GM12891 (cell line): ENCODE data around the gene RNF220.
"Not testable (repeated sequence)": the region's sequence is repeated elsewhere in the genome, so short reads cannot be mapped to it uniquely, and the experiment has no call there.

ENCODE experiments used
- DNase-seq: peaks from one replicate; pipeline ENCODE4 v3.0.0; 2011; ENCODE audit warnings: low spot score; ENCODE audit not compliant: insufficient read length
- FAIRE-seq: peaks from 2 replicates; lab custom pipeline; 2011; peaks lifted over from hg19 to GRCh38; lab: Jason Lieb, UNC
- PAX5 ChIP-seq: IDR thresholded peaks from 2 replicates; pipeline ENCODE4 v1.6.1; 2011; ENCODE audit warnings: low read length, moderate library complexity, mild to moderate bottlenecking; ENCODE audit not compliant: insufficient read depth, severe bottlenecking
- POLR2A ChIP-seq: IDR thresholded peaks from 2 replicates; pipeline ENCODE4 v1.6.1; 2011; ENCODE audit warnings: low read depth, low read length, control low read depth
- POLR2AphosphoS5 ChIP-seq: IDR thresholded peaks from 2 replicates; pipeline ENCODE4 v1.6.1; 2011; ENCODE audit warnings: low read depth, low read length, control low read depth
- POU2F2 ChIP-seq: IDR thresholded peaks from 2 replicates; pipeline ENCODE4 v1.6.1; 2011; ENCODE audit warnings: low read depth, mild to moderate bottlenecking, control low read depth, low read length, moderate library complexity
- SPI1 ChIP-seq: IDR thresholded peaks from 2 replicates; pipeline ENCODE4 v1.6.1; 2011; ENCODE audit warnings: low read depth, low read length, control low read depth
- TAF1 ChIP-seq: IDR thresholded peaks from 2 replicates; pipeline ENCODE4 v1.6.1; 2011; ENCODE audit warnings: low read depth, low read length, control low read depth

Gene RNF220

DNA sequence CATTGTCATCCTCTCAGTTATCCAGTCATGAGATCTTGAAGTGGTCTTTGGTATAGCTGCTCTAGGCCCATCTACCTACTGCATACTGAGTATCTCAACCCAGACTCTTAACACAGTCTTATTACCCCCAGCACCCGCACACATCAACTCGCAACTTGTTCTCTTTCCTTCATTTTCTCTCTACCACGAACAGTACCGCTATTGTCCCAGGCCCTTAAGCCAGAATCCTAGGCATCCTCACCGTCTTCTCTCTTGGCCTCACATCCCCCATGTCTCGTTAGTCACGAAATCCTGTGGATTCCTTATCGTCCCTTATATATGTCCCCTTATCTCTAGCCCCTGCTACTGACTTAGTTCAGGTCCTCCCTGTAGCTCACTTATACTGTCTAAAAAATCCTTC, 142.8 kb downstream of the RNF220 start:
- DNase-seq: no peak
- FAIRE-seq: no peak
- TF ChIP-seq POLR2AphosphoS5 (no peak), POU2F2 (no peak), SPI1 (no peak), POLR2A (no peak), PAX5 (no peak), TAF1 (no peak)

DNA sequence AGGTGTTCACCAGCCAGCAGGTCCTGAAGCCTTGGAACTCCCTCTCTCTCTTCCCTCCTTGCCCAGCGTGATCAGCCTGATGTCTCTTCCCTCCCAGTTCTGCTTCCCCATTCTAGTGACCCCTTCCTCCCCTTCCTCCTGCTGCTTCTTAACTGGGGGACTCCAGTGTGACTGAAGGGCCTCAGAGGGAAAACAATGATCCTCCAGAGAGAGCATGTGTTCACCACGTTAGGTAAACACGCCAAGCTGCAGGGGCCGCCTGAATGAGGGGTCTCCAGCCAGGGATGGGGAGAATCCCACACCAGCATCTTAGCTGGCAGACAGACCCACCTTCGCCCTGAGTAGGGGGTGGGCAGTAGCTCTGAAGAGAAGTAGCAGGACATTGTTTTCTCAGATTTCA, 144.5 kb downstream of the RNF220 start:
- FAIRE-seq (no peak), DNase-seq (no peak)

DNA sequence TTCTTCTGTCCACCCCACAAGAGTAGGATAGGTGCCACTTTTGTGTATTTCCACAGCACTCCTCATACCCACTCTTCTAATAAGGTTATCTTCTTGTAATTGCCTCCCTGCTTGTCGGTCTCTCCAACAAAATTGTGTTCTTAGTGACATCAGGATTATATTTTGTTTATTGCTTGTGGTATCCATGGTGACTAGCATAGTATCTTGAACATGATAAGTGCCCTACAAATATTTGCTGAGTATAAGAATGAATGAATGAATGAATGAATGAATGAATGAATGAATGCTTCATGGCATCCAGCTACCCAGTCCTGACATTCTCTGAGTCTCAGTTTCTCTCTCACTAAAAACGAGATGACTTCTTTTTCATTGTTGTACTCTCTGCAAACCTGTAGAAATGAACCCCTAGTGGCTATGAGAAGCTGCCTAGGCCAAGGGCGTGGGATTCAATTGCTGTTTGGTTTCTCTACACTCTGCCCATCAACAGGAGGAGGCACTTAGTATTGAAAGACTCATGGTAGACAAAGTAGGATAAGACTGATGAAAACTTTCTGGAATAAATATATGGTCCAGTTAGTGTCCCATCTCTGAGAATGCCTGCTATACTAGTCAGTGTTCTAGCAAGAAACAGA, 148.2 kb downstream of the RNF220 start:
- no peak for FAIRE-seq
- no peak for DNase-seq
- TF ChIP-seq TAF1 (no peak), SPI1 (no peak)

More for the DNA sequence above, 144.5 kb downstream of the RNF220 start:
- TF ChIP-seq POLR2A (no peak), POU2F2 (no peak), SPI1 (no peak), TAF1 (no peak), POLR2AphosphoS5 (no peak), PAX5 (no peak)

DNA sequence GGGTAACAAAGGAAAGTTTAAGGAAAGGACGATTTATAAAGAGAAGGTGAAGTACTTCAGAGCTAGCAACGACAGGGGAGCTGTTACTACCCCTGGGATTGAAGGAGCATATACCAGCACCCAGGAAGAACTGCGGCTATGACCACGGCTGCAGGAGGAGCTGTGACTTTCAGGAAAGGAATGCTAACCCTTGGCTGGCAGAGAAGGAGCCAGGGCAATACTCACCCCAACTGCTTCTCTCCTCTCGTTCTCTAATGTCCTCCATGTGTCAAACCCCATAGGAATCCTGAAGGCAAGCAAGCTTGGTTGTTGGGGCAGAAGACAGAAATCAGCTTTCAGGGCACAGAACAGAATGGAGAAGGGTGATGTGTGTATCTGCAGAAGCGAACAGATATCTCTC, 148.7 kb downstream of the RNF220 start:
- FAIRE-seq (no peak), DNase-seq (no peak)
- no peak for TF ChIP-seq TAF1
- no peak for TF ChIP-seq POU2F2
- TF ChIP-seq POLR2A: no peak
- TF ChIP-seq PAX5: no peak
- TF ChIP-seq SPI1: no peak
- no peak for TF ChIP-seq POLR2AphosphoS5

DNA sequence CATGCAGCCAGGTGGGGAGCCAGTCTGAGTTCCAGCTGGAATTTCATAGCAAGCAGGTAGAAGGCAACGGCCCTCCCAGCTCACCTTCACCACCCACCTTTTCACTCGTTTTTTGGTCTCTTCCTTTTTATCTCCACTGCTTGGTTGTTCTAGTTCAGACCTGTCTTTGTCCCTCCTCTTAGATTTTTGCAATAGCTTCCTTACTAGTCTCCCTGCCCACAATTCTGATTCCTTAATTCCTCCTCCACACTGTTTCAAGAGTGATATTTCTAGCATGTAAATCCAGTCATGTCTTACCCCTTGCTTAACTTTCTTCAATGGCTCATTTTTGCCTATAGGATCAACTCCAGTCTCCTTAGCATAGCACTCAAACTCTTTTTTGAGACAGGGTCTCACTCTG, 149.7 kb downstream of the RNF220 start:
- no peak for FAIRE-seq
- TF ChIP-seq POLR2AphosphoS5 (no peak), POLR2A (no peak), PAX5 (no peak), TAF1 (no peak), POU2F2 (no peak)
- DNase-seq: no peak

DNA sequence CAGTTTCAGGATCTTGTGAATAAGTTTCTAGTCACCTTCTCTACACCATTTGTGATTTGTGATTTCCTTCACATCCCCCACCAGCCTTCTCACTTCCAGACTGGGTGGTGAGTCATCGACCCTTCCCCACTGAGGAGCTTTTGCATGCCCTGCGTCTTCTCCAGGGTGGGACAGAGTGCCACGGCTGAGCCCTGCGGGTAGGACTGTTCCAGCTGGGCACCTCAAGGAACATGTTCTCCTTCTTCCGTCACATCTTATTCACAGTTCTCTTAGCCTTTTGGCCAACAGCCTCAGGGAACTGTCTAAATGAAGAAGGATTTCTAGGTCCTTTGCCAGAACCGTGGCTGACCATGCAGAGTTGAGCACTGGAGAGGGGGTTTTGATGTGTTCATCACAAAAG, 152.7 kb downstream of the RNF220 start:
- DNase-seq: no peak
- no peak for TF ChIP-seq PAX5
- TF ChIP-seq TAF1: no peak
- TF ChIP-seq POU2F2: no peak
- TF ChIP-seq POLR2A: no peak
- TF ChIP-seq POLR2AphosphoS5: no peak
- TF ChIP-seq SPI1: no peak
- no peak for FAIRE-seq

DNA sequence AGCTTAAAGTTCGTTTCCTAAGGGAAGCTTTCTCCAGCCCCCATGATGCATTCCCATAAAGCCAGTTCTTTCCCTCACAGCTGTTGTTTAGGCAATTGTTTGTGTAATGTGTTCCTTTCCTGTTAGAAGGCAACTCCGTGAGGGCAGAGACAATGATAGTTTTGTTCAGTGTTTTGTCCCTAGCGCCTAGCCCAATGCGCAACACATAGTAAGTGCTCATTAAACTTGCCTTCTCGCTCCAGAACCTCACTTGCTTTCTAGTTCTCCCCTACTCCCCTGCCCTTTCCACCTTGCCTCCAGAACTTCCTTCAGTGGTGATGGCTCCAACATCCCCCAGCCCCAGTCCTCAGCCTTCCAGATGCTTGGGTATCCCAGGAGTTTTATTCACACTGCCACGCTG, 153.8 kb downstream of the RNF220 start:
- DNase-seq (no peak), FAIRE-seq (no peak)
- no peak for TF ChIP-seq POLR2A
- TF ChIP-seq PAX5: no peak
- no peak for TF ChIP-seq TAF1
- TF ChIP-seq SPI1: no peak
- no peak for TF ChIP-seq POU2F2
- TF ChIP-seq POLR2AphosphoS5: no peak

DNA sequence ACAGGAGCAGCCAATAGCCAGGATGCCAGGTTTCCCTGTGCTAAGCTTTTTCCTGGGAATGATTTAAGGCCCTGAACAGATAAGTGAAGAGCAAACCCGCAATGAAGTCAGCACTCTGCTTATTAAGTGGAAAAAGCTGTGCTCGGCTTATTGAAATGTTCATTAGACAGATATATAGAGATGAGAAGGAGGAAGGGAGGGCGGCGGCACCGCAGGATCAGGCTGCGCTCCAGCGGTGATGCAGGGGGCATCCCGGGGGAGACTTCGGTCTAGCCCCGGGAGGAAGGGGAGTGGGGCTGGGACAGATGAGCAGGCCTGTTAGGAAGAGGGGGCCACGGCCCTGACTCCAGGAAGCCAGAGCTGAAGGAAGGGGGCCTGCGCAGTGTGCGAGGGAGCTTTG, 154.3 kb downstream of the RNF220 start:
- TF ChIP-seq POLR2A (no peak), PAX5 (no peak), SPI1 (no peak), TAF1 (no peak), POLR2AphosphoS5 (no peak), POU2F2 (no peak)
- DNase-seq (no peak), FAIRE-seq (no peak)

DNA sequence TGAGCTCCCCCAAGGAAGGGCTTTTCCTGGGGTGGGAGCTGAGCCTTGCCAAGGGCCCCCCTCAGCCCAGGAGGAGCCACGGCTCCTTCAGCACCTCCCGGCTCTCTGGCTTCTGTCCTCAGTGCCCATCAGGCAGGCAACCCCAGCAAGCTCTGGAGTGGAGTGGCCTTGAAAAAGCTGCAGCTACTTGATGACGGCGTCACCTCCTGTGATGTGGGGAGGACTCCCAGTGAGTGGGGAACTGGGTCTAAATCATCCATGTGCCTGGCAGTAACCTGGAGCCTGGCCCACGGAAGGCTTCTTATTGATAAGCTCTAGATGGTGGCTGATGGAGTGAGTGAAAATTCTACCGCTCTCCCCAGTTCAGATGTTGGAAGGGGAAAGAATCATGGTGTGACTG, 154.9 kb downstream of the RNF220 start:
- DNase-seq: no peak
- FAIRE-seq: no peak
- TF ChIP-seq POLR2AphosphoS5 (no peak), PAX5 (no peak)

DNA sequence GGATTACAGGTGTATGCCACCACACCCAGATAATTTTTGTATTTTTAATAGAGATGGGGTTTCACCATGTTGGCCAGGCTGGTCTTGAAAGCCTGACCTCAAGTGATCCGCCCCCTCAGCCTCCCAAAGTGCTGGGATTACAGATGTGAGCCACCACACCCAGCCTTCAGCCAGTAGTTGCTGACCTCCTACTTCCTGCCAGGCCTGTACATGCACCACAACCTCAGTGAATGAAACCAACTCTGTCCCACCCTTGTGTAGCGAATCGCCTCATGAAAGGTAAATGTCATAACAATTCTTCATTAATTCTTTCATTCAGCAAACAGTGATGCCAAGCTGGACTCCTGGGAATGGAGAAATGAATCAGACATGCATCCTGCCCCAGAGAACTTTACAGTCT, 155.6 kb downstream of the RNF220 start:
- not testable (repeated sequence) for FAIRE-seq, DNase-seq

DNA sequence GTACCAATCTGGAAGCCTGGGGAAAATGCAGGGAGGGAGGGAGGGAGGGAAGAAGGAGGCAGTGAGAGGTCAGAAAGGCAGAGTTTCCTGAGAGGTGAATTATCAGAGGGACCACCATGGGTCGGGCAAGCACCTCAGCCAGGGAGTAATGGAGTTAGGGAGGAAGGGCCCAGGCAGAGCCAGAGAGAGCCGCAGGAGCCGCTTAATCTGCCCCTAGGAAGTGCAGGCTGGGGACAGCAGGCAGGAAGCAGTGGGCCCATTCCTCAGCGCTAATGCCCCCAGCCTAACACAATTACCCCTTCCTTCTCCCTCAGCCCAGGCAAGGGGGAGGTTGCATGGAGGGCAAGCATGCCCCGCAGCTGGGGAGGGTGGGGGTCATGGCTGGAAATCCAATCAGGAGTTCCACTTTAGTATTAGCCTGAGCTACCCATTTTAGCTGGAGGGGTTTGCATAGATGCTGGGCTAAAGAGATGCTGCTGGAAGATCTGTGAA, 160.2 kb downstream of the RNF220 start:
- FAIRE-seq (no peak), DNase-seq (no peak)
- TF ChIP-seq POU2F2: no peak
- no peak for TF ChIP-seq SPI1
- TF ChIP-seq TAF1: no peak
- TF ChIP-seq PAX5: no peak
- no peak for TF ChIP-seq POLR2AphosphoS5
- no peak for TF ChIP-seq POLR2A
